Kidney (tissue), 14 donors: Measurements from ENCODE around the gene FHOD3. TPM values are rescaled to one million over a fixed set of nuclear protein-coding genes. Genes with fewer than 3 reads are reported as not detected.

Source experiments
- DNase-seq, 5 donors: peaks; one replicate each; pipeline ENCODE4 v3.0.0-alpha.2; 2013 to 2020
- FAIRE-seq: peaks from 2 replicates; lab custom pipeline; 2012; peaks lifted over from hg19 to GRCh38; lab: Jason Lieb, UNC
- H3K27ac ChIP-seq, 2 donors: one replicate each; pipeline ENCODE4 v1.7.0; 2013; ENCODE audit warnings: low read depth in 2 of 2, low read length in 2 of 2, inconsistent platforms in 1 of 2
- H3K27me3 ChIP-seq: one replicate; pipeline ENCODE4 v1.7.1; 2013; ENCODE audit warnings: low read length, inconsistent platforms; ENCODE audit not compliant: control insufficient read depth, insufficient read depth
- H3K36me3 ChIP-seq, 3 donors: one replicate each; pipeline versions ENCODE4 v1.7.0 to v1.7.1; 2013; ENCODE audit warnings: low read length in 3 of 3, control low read depth in 1 of 3, inconsistent platforms in 1 of 3; ENCODE audit not compliant: insufficient read depth in 3 of 3, control insufficient read depth in 2 of 3
- H3K4me1 ChIP-seq, 3 donors: one replicate each; pipeline versions ENCODE4 v1.7.0 to v1.7.1; 2013; ENCODE audit warnings: low read length in 3 of 3, inconsistent platforms in 1 of 3, low read depth in 1 of 3; ENCODE audit not compliant: control insufficient read depth in 2 of 3, insufficient read depth in 2 of 3
- H3K4me3 ChIP-seq, 3 donors: one replicate each; pipeline versions ENCODE4 v1.7.0 to v1.8.1; 2013; ENCODE audit warnings: low read length in 3 of 3, control low read depth in 1 of 3, inconsistent platforms in 1 of 3
- H3K9ac ChIP-seq, 3 donors: one replicate each; pipeline versions ENCODE4 v1.7.0 to v1.7.1; 2013; ENCODE audit warnings: low read length in 3 of 3, control low read depth in 1 of 3, inconsistent platforms in 1 of 3
- H3K9me3 ChIP-seq, 3 donors: one replicate each; pipeline versions ENCODE4 v1.7.0 to v1.7.1; 2013; ENCODE audit warnings: low read length in 3 of 3, control low read depth in 1 of 3, inconsistent platforms in 1 of 3; ENCODE audit not compliant: control insufficient read depth in 2 of 3, insufficient read depth in 1 of 3
- CTCF ChIP-seq: IDR thresholded peaks from 3 replicates; pipeline ENCODE4 v1.5.1; 2012; ENCODE audit warnings: mild to moderate bottlenecking, moderate library complexity, borderline replicate concordance; ENCODE audit not compliant: insufficient read depth; ENCODE audit errors: extremely low read depth
- intact Hi-C: fragments of 100-400 bp; cut with DNase I; formaldehyde crosslinking; loops from one replicate; pipeline ENCODE4 v1.11.1; 2022
- polyA plus RNA-seq: library from polyadenylated mRNA; stranded (reverse); fragments of 350-450 nt; fragmentation: Illumina TruSeq; extraction: RNeasy Lipid Tissue Mini Kit (QIAGEN cat#74804); gene quantifications from one replicate; pipeline ENCODE4 v1.2.3, GENCODE V29; 2014; ENCODE audit warnings: low read depth, low replicate concordance; ENCODE audit not compliant: insufficient read depth
- total RNA-seq: library from RNA; stranded (reverse); fragmentation: NEBNext Ultra II Directional; extraction: Animal tissue kit (Norgen Biotek cat#: 25700); gene quantifications from one replicate; pipeline ENCODE4 v1.2.1, GENCODE V29; 2021
- donor health status: control.
- donor health status: control.
- donor health status: control.
- donor health status: control.
- donor health status: control.
- donor health status: DM: yes; HTN: yes; CAD: no.
- donor health status: Normal renal cell carcinoma (clear cell type).

The FHOD3 gene
- total and polyA plus RNA-seq, 2 donors from 2014 or later: 21.5 to 28.0 TPM

DNA sequence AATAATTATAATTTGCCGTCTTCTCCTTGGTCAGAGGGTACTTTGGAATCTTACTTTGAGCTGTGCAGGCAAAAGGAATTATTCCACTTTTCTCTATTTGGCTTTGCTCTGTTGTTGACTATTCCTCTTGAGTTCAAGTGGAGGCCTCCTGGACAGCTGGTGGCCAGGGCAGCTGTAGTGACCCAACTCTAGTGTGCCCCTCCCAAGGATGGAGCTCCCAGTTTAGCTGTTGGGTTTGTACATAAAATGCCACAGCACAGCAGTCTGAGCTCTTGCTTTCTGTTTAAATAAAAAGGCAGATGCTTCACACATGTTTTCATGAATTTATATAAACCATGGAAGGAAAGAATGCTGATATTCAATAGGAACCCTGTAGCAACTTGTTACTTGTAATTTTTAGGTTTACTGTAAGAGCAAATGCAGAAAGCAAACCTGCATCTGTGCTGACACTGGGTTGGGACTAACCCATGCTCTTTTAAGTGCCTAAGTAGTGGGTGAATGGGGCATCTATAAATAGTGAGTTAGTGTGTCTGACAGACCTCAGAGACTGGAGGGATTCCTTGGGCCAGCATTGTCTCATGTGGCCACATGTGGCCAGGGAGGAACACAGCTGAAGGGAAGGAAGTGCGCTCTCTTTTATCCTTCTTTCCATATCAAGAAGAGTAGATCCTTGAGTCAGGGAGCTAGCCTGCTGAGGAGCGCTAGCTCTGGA lies 121.8 kb downstream of the FHOD3 start:
- no peak for DNase-seq
- H3K36me3 ChIP-seq: no peaks in the 10 kb centered on the region
- H3K4me3 ChIP-seq: no peak overlapping the region
- no peak overlapping the region for H3K9ac ChIP-seq
- intact Hi-C loops: no loop called here
- H3K27me3 ChIP-seq: no peaks in the 10 kb centered on the region
- H3K9me3 ChIP-seq: no peaks in the 10 kb centered on the region
- no peak for FAIRE-seq
- H3K4me1 ChIP-seq: peaks cover 0 to 11% (median 7%) of the 10 kb centered on the region in 3 donors
- TF ChIP-seq CTCF: no peak
- no peak overlapping the region for H3K27ac ChIP-seq

DNA sequence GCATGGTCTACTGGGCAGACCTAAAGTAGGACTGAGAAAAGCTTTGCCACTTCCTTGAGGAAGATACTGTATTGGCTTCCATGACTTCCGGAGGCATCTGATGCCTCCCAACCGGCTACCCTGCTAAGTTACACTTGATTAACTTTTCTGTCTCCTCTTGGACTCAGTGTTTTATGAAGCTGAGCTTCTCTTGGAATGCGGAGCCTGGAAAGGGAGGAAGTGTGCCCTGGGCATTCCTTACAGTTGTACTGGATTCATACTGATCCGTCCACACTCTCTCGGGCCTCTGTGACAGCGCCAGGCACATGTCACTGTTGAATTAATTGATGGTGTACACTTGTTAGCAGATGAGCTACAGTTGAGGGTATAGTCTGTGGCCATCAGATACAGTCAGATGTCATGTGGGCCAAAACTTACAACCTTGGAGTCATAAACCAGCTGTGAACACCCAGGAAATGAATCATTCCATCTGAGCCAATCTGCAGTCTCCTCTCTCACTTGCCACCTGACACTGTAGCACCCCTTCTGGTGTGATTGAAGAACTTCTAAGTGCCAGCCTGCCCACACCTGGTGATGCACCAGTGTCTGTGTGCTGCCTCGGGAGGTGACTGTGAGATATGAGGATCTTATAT lies 122.5 kb downstream of the FHOD3 start:
- no peak overlapping the region for H3K9ac ChIP-seq
- intact Hi-C loops: no loop called here
- no peaks in the 10 kb centered on the region for H3K27me3 ChIP-seq
- no peaks in the 10 kb centered on the region for H3K36me3 ChIP-seq
- peak overlapping the region; percentile 6 to 28 for H3K27ac ChIP-seq
- FAIRE-seq: no peak
- no peak for TF ChIP-seq CTCF
- no peaks in the 10 kb centered on the region for H3K9me3 ChIP-seq
- DNase-seq: peak in 3 of 5 donors; percentile 53 to 85 (median 79)
- H3K4me3 ChIP-seq: no peak overlapping the region
- H3K4me1 ChIP-seq: peaks cover 0 to 11% (median 7%) of the 10 kb centered on the region in 3 donors

GRCh38 chr18:36420826-36421225 lies 123.3 kb downstream of the FHOD3 start:
- H3K9ac ChIP-seq: no peak overlapping the region
- H3K27ac ChIP-seq: no peak overlapping the region
- H3K27me3 ChIP-seq: no peaks in the 10 kb centered on the region
- no peaks in the 10 kb centered on the region for H3K36me3 ChIP-seq
- intact Hi-C loops: no loop called here
- H3K9me3 ChIP-seq: no peaks in the 10 kb centered on the region
- H3K4me1 ChIP-seq: peaks cover 0 to 11% (median 7%) of the 10 kb centered on the region in 3 donors
- no peak for FAIRE-seq
- H3K4me3 ChIP-seq: no peak overlapping the region
- TF ChIP-seq CTCF: no peak
- DNase-seq: no peak
